HG03342 (cell line): ENCODE data around the gene MDM1.

Experiments used
- ATAC-seq: cut with Tn5 transposase; IDR thresholded peaks from one replicate; pipeline ENCODE4 v1.9.1; 2021; ENCODE audit warnings: mild to moderate bottlenecking, moderate library complexity; ENCODE audit not compliant: unreplicated experiment

Gene MDM1

DNA sequence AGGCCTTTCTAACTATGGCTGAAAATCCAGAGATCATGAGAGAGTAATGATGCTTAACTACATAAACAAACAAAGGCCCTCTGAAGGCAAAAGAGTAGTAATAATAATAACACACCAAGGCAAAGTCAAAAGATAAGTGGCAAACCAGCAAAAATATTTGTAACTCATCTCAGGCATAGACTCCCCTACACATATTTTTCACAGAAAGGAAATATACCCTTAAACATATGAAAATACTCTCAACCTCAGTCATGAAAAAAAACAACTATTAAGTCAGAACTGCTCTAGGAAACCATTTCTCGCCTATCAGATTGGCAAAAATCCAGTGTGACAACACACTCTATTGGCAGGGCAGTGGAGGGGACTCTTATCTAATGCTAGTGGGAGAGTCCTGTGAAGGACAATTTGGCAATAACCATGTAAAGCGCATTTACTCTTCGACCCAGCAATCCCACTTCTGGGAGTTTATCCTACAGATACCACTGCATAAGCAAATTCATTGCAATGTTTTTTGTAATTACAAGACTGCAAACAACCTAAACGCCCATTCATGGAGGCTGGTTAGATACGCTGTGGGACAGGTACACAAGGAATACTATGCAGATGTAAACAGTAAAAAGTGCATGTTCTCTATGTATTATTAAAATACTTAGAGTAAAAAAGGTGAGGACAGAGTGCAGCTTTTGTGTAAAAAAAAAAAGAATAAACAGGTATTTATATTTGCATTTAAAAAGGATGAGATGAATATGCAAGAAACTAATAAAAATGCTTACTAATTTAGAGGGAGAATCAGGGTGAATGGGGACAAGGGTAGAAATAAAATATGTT is 52.7 kb downstream of the MDM1 start:
- no peak for ATAC-seq

GRCh38 chr12:68276402-68276930 is 55.7 kb downstream of the MDM1 start:
- ATAC-seq: no peak

DNA sequence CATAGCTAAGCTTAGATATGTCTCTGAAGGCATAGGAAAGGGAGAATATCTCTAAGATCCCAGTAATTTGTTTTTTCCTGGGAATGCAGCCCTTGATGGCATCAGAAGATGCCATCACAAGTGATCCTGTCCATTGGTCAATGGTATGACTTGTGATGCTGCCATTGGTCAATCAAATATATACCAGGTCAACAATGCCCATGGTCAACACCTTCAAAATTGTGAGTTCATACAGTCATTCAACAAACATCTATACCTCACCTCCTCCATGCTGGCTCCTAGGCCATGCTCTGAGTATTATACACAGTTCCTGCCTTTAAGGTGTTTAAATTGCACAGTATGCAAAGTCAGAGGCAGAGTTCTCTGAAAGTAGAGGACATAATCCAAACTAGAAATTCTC is 59.4 kb downstream of the MDM1 start:
- ATAC-seq: no peak

GRCh38 chr12:68271346-68271745 is 60.8 kb downstream of the MDM1 start:
- ATAC-seq: no peak

DNA sequence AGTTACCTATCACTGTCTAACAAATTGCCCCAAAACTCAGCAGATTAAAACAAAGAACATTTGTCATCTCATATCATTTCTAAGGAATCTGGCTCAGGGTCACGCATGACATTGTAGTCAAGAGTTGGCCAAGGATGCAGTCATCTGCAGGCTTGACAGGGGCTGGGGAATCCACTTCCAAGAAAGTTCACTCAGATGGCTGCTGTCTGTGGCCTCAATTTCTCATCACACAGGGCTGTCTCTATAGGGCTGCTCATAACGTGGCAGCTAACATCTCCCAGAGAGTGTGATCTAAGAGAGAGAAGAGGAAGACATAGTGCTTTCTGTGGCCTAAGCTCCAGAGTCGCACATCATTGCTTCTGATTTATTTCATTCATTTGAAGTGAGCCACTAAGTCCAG is 61.8 kb downstream of the MDM1 start:
- no peak for ATAC-seq

DNA sequence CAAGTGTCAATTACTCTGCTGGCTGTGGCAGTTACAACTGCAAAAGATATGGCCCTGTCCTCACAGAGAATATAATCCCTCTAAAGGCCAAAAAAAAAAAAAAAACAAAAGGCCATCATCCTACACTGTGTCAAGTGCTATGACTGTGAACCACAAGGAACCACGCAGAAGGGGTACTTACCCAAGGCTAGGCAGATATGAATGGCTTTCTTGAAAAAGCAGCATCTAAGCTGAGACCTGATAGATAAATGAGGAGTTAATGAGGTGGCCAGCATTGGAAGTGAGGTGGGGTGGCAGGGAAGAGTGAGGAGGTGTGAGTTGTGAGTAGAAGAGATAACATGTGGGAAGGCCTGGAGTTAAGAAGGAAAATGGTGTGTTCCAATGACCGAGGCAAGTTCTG is 62.4 kb downstream of the MDM1 start:
- no peak for ATAC-seq

DNA sequence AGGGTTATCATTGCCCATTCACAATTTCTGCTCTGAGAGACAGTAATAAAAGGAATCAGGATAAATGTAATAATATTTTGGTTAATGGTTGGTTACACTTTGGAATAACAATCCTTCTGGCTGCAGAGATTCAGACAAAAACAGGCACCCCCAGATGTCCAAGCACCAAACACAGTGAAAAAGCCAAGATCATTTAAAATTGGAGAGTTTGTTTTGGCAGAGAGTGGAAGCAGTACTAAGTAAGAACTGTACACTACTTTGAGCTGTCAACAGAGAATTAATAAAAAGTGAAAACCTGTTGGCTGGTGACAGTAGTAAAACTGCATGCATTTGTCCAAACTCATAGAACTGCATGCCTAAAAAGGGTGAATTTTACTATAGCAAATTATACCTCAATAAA is 63.2 kb downstream of the MDM1 start:
- no peak for ATAC-seq

GRCh38 chr12:68267892-68268396 is 64.2 kb downstream of the MDM1 start:
- ATAC-seq: no peak

- no peak for ATAC-seq
Measured at GRCh38 chr12:68264857-68265256, 67.3 kb downstream of the MDM1 start.

- no peak for ATAC-seq
Measured at GRCh38 chr12:68264158-68264855, 67.9 kb downstream of the MDM1 start.

GRCh38 chr12:68263366-68263765 is 68.8 kb downstream of the MDM1 start:
- no peak for ATAC-seq

GRCh38 chr12:68261896-68262295 is 70.3 kb downstream of the MDM1 start:
- no peak for ATAC-seq

DNA sequence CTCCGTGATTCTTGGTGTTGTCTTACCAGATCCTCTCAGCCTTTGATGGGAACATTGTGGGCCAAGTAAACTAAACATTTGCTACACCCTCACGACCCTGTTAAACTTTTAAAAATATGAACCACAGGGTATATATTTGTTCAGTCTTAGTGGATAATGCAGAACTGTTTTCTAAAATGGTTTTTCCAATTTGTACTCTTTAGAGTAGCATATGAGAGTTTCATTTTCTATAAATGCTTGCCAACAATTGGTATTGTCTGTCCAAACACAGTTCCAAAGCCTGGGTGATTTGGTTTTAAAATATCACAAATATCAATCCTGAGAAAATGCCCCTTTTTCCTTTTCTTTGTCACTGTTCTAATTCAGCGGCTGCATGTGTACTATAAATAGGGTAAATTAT is 72.0 kb downstream of the MDM1 start:
- no peak for ATAC-seq

DNA sequence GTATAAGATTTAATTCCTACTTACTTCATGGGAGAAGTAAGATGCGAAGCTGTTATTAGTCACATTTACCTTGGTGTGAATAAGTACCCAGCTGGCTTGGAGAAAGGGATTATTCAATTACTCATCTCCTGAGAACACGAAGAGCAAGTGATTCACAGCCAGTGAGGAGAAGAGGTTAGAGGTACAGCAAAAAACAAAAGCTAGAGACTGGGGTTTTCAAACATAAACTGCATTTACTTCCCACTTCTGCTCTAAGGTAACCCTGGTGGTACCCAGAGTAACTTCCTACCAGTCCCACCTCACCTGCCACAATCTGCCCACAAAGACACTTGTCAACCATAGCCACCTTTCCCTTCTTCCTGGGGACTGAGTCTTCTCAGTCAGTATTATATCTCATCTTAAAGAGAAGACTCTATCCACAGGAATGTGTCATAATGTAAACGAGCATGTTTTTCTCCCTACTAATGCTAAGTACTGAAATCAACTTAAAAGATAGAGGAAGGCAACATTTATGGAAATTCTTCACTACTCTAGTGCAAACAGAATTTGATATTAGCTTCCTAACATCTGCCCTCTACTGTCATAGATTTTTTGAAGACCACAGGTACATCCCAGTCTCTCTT is 72.7 kb downstream of the MDM1 start:
- no peak for ATAC-seq

DNA sequence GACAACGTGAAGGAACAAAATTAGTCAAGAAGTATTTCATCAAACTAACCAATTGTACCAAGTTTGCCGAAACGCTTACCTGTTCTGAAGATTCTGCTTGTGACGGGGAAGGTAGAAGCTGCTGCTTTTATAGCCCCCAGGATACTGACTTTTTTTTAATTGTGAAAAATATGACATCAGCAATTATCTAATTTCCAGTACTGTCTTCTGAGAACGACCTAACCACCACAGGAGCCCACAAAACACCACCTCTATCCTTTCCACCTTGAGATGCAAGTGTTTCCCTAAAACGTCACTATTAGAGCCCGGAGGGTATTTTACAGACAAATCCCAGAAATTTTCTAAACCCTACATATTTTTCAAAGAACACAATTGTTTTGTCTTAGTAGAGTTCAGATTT is 78.7 kb downstream of the MDM1 start, which contains the start of gene IL22:
IL22 (minus strand) TSS at position 101 of the 400 bp plus-strand sequence. CDS start 156 bp downstream, outside the sequence.
- ATAC-seq: no peak

GRCh38 chr12:68252077-68252476 is 80.1 kb downstream of the MDM1 start:
- no peak for ATAC-seq

- no peak for ATAC-seq
Measured at GRCh38 chr12:68250454-68250853, 81.7 kb downstream of the MDM1 start.

DNA sequence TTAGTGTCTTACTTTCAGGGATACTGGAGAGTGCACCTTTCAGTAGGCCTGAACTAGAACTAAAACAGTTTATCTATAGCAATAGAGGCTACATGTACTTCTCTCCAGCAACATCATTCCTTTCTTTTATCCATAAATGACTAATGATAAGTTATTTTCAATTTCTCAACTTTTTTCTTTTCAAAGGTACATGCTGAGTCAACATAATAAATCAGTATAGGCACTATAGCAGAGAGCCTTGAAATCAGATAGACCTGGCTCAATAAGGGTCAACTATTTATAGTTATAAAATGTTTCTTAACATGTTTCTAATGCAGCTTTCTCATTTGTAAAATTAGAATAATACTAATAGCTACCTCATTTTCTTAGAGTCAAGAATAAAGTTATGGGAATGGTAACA is 84.4 kb downstream of the MDM1 start:
- no peak for ATAC-seq

- no peak for ATAC-seq
Measured at GRCh38 chr12:68246350-68246749, 85.8 kb downstream of the MDM1 start.

- ATAC-seq: no peak
Measured at GRCh38 chr12:68245180-68246021, 86.8 kb downstream of the MDM1 start.
